CD4-positive, alpha-beta T cell treated with Interleukin-17A for 4 hours (primary cell): Measurements from ENCODE around the gene ZNF841.
"Not testable (repeated sequence)": the region's sequence is repeated elsewhere in the genome, so short reads cannot be mapped to it uniquely, and the experiment has no call there.

Experiments used
- DNase-seq: peaks from one replicate; pipeline ENCODE4 v3.0.0-alpha.2; 2020; ENCODE audit warnings: mixed read lengths

ZNF841 gene

DNA sequence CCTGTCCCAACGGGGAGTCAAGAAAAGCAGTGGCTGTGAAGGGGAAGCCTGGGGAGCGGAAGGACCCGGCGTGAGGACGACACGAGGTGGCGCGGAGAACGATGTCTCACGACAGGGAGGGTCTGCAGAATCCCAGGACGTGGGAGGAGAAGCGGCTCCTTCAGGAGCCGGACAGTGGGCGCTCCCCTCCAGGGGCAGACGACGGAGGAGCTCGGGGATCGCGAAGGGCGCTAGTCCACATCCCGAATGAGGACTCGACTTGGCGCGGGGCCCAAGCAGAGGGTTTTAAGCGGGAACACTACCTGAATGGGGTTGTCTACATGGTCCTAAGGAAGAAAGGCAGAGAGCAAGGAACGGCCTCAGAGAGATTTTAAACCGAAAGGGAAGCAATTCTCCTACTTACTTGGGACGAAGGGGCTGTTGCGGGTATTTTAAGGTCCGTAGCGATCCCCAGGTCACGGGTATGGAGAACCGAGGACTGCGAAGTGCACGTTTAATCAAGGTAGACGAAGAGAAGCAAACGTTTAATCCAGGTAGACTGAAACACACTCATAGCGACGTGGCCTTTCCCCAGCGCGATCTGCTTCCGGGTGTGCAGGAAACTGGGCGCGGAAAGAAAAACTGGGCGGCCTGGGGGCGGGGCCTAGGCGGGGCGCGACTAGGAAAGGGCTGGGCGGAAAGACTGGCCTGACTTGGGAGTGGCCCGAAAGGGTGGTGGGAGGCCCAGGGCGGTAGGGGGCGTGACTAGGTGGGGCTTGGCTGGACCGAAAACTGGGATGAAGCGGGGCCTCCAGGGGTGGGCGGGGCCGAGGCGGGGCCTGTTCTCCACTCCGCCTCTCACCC lies at the start of gene ZNF841:
Gene ZNF841 (minus strand): TSS at position 594 of the 843 bp plus-strand sequence. CDS start 10,964 bp downstream, outside the sequence.
- peak; percentile 85 for DNase-seq

GRCh38 chr19:52142001-52142595 lies 46.5 kb upstream of the ZNF841 start:
- DNase-seq: no peak

GRCh38 chr19:52141203-52141602 lies 45.6 kb upstream of the ZNF841 start:
- no peak for DNase-seq

DNA sequence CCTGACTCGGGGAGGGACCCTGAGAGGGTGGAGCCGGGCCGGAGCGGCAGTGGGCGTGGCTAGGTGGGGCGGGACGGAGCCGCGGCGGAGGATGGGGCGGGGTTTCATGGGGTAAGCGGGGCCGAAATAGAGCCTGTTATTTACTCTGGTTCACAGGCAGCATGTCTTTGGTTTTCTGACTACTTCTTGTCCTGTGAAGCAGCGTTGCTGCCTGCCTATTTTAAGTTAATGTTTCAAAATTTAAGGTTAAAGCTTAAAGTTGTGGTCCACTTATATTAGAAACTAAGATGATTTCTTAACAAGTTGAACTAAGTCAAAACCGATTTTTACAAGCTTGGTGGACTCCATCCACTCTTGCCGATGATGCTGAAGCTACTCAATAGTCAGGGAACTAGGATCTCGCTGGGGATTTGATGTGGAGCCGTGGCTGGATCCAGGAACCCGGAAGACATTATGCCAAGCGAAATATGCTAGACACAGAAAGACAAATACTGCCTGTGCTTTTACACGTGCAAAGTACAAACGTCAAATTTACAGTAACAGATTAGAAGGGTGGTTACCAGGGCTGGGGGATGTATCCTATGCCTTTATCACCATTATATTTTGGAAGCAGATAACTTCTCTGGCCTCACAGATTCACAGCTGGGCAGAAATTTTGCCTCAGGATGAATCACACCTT lies 44.6 kb upstream of the ZNF841 start:
- no peak for DNase-seq

- DNase-seq: peak; percentile 99
These were observed 43.9 kb upstream of the ZNF841 start, which contains the start of gene ZNF616 for GRCh38 chr19:52139252-52140031. TSS of gene ZNF616 (minus strand) at chr19:52139938. CDS start at chr19:52130512, 9,426 bp downstream.

DNA sequence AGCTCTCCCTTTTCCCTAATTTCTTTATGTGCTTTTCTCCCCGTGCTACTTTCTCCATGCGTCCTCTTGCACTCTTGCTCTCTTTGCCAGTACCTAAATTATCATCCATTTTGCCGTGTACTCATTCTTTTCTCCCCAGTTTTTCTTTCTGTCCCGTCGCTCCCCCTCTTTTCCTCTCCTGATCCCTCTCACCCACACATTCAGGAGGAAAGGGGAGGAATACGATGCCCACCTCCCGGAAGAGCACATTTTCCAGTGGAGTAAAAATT lies 43.4 kb upstream of the ZNF841 start:
- DNase-seq: no peak

- peak; percentile 28 for DNase-seq
These were observed 42.9 kb upstream of the ZNF841 start for GRCh38 chr19:52138278-52138982.

GRCh38 chr19:52120286-52120685 lies 24.7 kb upstream of the ZNF841 start:
- DNase-seq: no peak

- DNase-seq: no peak
These were observed 20.0 kb upstream of the ZNF841 start for GRCh38 chr19:52115526-52116053.

GRCh38 chr19:52114691-52115090 lies 19.1 kb upstream of the ZNF841 start:
- no peak for DNase-seq

DNA sequence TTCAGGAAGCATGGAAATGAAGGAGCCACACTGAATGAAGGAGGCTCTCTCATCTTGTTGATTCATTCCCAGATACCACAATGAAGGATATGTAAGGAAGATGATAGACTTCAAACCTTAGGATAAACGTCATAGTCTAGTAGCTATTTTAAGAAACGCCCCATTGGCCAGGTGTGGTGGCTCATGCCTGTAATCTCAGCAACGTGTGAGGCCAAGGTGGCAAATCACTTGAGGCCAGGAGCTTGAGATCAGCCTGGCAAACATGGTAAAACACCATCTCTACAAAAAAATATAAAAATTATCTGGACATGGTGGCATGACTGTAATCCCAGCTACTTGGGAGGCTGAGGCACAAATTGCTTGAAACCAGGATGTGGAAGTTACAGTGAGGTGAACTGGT lies 17.1 kb upstream of the ZNF841 start:
- DNase-seq: no peak

GRCh38 chr19:52110780-52111179 lies 15.2 kb upstream of the ZNF841 start:
- DNase-seq: no peak

DNA sequence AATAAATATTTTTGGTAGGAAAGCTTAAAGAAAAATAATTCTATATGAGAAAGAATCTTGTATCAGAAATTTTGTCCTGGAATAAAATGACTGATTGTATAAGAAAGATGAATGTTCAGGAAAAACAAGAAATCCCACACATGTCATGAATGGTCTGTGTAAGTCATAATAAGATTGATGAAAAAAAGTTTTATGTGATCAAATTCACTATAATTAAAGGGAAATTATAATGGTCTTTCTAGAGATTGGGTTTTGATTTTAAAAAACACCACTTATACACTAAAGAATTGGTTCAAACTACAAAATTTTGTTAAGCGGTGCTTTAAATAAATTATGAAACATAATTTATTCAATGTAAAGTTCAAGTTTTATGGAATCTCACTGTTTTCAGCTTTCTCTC lies 7.2 kb upstream of the ZNF841 start:
- no peak for DNase-seq

GRCh38 chr19:52101866-52102562 lies 6.4 kb upstream of the ZNF841 start:
- DNase-seq: no peak

DNA sequence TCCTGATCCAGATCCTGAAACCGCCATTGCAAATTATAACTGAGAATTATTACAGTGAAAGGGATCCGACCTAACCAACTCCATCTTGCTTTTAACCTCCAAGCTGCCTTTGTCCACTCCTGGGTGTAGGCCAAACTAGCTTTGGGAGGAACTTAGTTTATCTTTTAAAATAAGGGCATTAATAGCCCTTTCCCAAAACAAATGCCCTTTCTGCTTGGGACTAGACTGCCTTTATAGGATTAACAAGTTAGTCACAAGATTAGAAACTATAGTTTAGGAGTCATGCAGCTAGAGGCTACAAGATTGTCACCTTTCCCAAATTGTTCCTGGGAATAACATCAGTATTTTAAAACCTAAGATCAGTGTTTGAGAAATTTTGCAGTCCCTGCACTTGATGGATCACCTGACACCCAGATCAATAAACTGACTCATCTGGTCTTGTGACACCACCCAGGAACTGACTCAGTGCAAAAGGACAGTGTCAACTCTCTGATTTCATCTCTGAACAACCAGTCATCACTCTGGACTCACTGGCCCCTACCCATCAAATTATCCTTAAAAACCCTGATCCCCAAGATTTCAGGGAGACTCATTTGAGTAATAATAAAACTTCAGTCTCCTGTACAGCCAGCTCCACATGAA lies 4.1 kb upstream of the ZNF841 start:
- DNase-seq: no peak

GRCh38 chr19:52096416-52096815 lies 851 bp upstream of the ZNF841 start:
- not testable (repeated sequence) for DNase-seq

- no peak for DNase-seq
These were observed 937 bp downstream of the ZNF841 start for GRCh38 chr19:52094526-52095130.

- no peak for DNase-seq
These were observed 9.1 kb downstream of the ZNF841 start for GRCh38 chr19:52086481-52086880.

- DNase-seq: no peak
These were observed 25.1 kb downstream of the ZNF841 start for GRCh38 chr19:52070496-52070895.

- no peak for DNase-seq
These were observed 25.9 kb downstream of the ZNF841 start for GRCh38 chr19:52069653-52070052.
